T-helper 9 cell (primary cell): Measurements from ENCODE around the gene KCNH2.

Experiments
- DNase-seq: peaks from one replicate; pipeline ENCODE4 v3.0.0-alpha.2; 2020

Gene KCNH2

GRCh38 chr7:150904011-150904909 is 73.9 kb downstream of the KCNH2 start:
- DNase-seq: no peak

GRCh38 chr7:150903606-150904005 is 74.5 kb downstream of the KCNH2 start:
- no peak for DNase-seq

- DNase-seq: no peak
These were observed 75.8 kb downstream of the KCNH2 start for GRCh38 chr7:150902078-150903033.

- no peak for DNase-seq
These were observed 76.7 kb downstream of the KCNH2 start for GRCh38 chr7:150901160-150902035.

- no peak for DNase-seq
These were observed 77.4 kb downstream of the KCNH2 start for GRCh38 chr7:150900675-150901074.

- peak; percentile 77 for DNase-seq
These were observed 79.6 kb downstream of the KCNH2 start for GRCh38 chr7:150898475-150899011.

- DNase-seq: no peak
These were observed 80.3 kb downstream of the KCNH2 start for GRCh38 chr7:150897502-150898474.

GRCh38 chr7:150896562-150897209 is 81.4 kb downstream of the KCNH2 start:
- no peak for DNase-seq

GRCh38 chr7:150895809-150896208 is 82.3 kb downstream of the KCNH2 start:
- no peak for DNase-seq
